A549 (cell line): Measurements from ENCODE around the gene PLCH1. TPM values are rescaled to one million over a fixed set of nuclear protein-coding genes. Genes with fewer than 3 reads are reported as not detected.

Experiments used
- ATAC-seq, 2 experiments: fragments of 200-7000 bp in 1 of 2; fragments of >200 bp in 1 of 2; cut with Nextera tagmentation in 1 of 2; cut with Tn5 transposase in 1 of 2; 3 replicates each; pipeline versions ENCODE4 v1.8.0 to v1.9.1; 2018 to 2020; ENCODE audit warnings: mild to moderate bottlenecking in 1 of 2, moderate library complexity in 1 of 2
- CTCF ChIA-PET: fragments of 300-600 bp; sonication (Branson Sonifier 250); formaldehyde crosslinking; extraction: SDS; loops from one replicate; lab custom pipeline; 2021; ENCODE audit warnings: antibody characterized with exemption, inconsistent platforms; lab: Yijun Ruan, JAX
- POLR2A ChIA-PET: fragments of 350-600 bp; formaldehyde crosslinking; extraction: SDS; loops from one replicate; lab custom pipeline; 2021; ENCODE audit warnings: antibody characterized with exemption, inconsistent platforms; lab: Yijun Ruan, JAX
- DNase-seq, 2 experiments: peaks; one replicate each; pipeline versions ENCODE4 v3.0.0 to v3.0.0-alpha.2; 2011 to 2016; ENCODE audit warnings: low read depth in 1 of 2, low spot score in 1 of 2
- FAIRE-seq: peaks from 2 replicates; lab custom pipeline; 2011; peaks lifted over from hg19 to GRCh38; lab: Jason Lieb, UNC
- H3K27ac ChIP-seq, 2 experiments: fragments of >200 bp; sonication (Bioruptor Twin); formaldehyde crosslinking; 3 replicates each; pipeline ENCODE4 v1.5.1; 2016 to 2017
- H3K4me1 ChIP-seq: fragments of >200 bp; sonication (Bioruptor Twin); formaldehyde crosslinking; 3 replicates; pipeline ENCODE4 v1.6.1; 2016
- H3K4me2 ChIP-seq: fragments of >200 bp; sonication (Bioruptor Twin); formaldehyde crosslinking; 3 replicates; pipeline ENCODE4 v1.6.1; 2016
- H3K4me3 ChIP-seq: fragments of >200 bp; sonication (Bioruptor Twin); formaldehyde crosslinking; 3 replicates; pipeline ENCODE4 v1.5.1; 2016
- H3K9me3 ChIP-seq: fragments of >200 bp; sonication (Bioruptor Twin); formaldehyde crosslinking; 3 replicates; pipeline ENCODE4 v1.6.1; 2016
- BHLHE40 ChIP-seq: IDR thresholded peaks from 2 replicates; pipeline ENCODE4 v1.6.1; 2012; ENCODE audit warnings: low read depth, low read length, inconsistent platforms
- CBX2 ChIP-seq: fragments of 200-600 bp; sonication (generic); IDR thresholded peaks from 2 replicates; pipeline ENCODE4 v1.6.1; 2016; ENCODE audit warnings: low read depth, mild to moderate bottlenecking, borderline replicate concordance
- CBX8 ChIP-seq: fragments of 200-600 bp; sonication (generic); IDR thresholded peaks from 2 replicates; pipeline ENCODE4 v1.6.1; 2016
- CTCF ChIP-seq: fragments of >200 bp; sonication (Bioruptor Twin); formaldehyde crosslinking; IDR thresholded peaks from 3 replicates; pipeline ENCODE4 v1.5.1; 2016
- EHMT2 ChIP-seq: fragments of 200-600 bp; sonication (generic); IDR thresholded peaks from 2 replicates; pipeline ENCODE4 v1.6.1; 2016; ENCODE audit warnings: antibody characterized with exemption, low read depth, mild to moderate bottlenecking, moderate library complexity
- EP300 ChIP-seq, 2 experiments: fragments of >200 bp; sonication (Bioruptor Twin); formaldehyde crosslinking; IDR thresholded peaks; 2 replicates in 1 of 2; 3 replicates in 1 of 2; pipeline ENCODE4 v1.6.1; 2016 to 2017
- ESRRA ChIP-seq: fragments of 150-350 bp; IDR thresholded peaks from 2 replicates; pipeline ENCODE4 v1.6.1; 2014; ENCODE audit warnings: mild to moderate bottlenecking, low read length, borderline replicate concordance
- FOSL2 ChIP-seq, 2 experiments: fragments of 450-650 bp in 1 of 2; fragments of >200 bp in 1 of 2; sonication (Bioruptor Twin) in 1 of 2; formaldehyde crosslinking; IDR thresholded peaks; 2 replicates each; pipeline versions ENCODE4 v1.5.0 to v1.6.1; 2016 to 2020; ENCODE audit warnings: mild to moderate bottlenecking in 1 of 2, moderate library complexity in 1 of 2
- FOXS1 ChIP-seq: fragments of 250-450 bp; sonication (Bioruptor Pico); IDR thresholded peaks from 2 replicates; pipeline ENCODE4 v1.5.0; 2020; ENCODE audit warnings: mild to moderate bottlenecking, moderate library complexity
- GATA3 ChIP-seq: IDR thresholded peaks from 2 replicates; pipeline ENCODE4 v1.6.1; 2012; ENCODE audit warnings: borderline replicate concordance
- HEYL ChIP-seq: fragments of 250-450 bp; sonication (Bioruptor Pico); IDR thresholded peaks from 2 replicates; pipeline ENCODE4 v1.8.0; 2021; ENCODE audit warnings: mild to moderate bottlenecking, moderate library complexity
- HOXA7 ChIP-seq: fragments of 250-450 bp; sonication (Bioruptor Pico); IDR thresholded peaks from 2 replicates; pipeline ENCODE4 v1.5.0; 2020; ENCODE audit warnings: mild to moderate bottlenecking, moderate library complexity
- HOXB13 ChIP-seq: fragments of 250-450 bp; sonication (Bioruptor Pico); IDR thresholded peaks from 2 replicates; pipeline ENCODE4 v1.5.0; 2020; ENCODE audit warnings: low read depth, mild to moderate bottlenecking, moderate library complexity
- HOXB5 ChIP-seq: fragments of 250-450 bp; sonication (Bioruptor Pico); IDR thresholded peaks from 2 replicates; pipeline ENCODE4 v1.5.0; 2020; ENCODE audit warnings: mild to moderate bottlenecking, moderate library complexity
- JUN ChIP-seq, 2 experiments: fragments of >200 bp; sonication (Bioruptor Twin); formaldehyde crosslinking; IDR thresholded peaks; 2 replicates in 1 of 2; 3 replicates in 1 of 2; pipeline ENCODE4 v1.6.1; 2016 to 2017
- JUNB ChIP-seq: fragments of >200 bp; sonication (Bioruptor Twin); formaldehyde crosslinking; IDR thresholded peaks from 2 replicates; pipeline ENCODE4 v1.6.1; 2016
- KDM1A ChIP-seq: fragments of 200-600 bp; sonication (generic); IDR thresholded peaks from 2 replicates; pipeline ENCODE4 v1.6.1; 2016; ENCODE audit warnings: low read depth, mild to moderate bottlenecking
- KDM5A ChIP-seq: fragments of 200-600 bp; sonication (generic); IDR thresholded peaks from 2 replicates; pipeline ENCODE4 v1.6.1; 2016; ENCODE audit warnings: antibody characterized with exemption, mild to moderate bottlenecking
- MAFK ChIP-seq: fragments of 450-650 bp; IDR thresholded peaks from 2 replicates; pipeline ENCODE4 v1.6.1; 2014; ENCODE audit not compliant: partially characterized antibody
- MAX ChIP-seq: IDR thresholded peaks from 2 replicates; pipeline ENCODE4 v1.6.1; 2012
- MAZ ChIP-seq: fragments of 150-350 bp; IDR thresholded peaks from 2 replicates; pipeline ENCODE4 v1.6.1; 2014; ENCODE audit warnings: antibody characterized with exemption, low read depth, low read length, borderline replicate concordance
- NFE2L2 ChIP-seq: fragments of 150-350 bp; conservative IDR thresholded peaks from 2 replicates; pipeline ENCODE4 v1.6.1; 2014; ENCODE audit warnings: low read length
- PHF8 ChIP-seq: fragments of 200-600 bp; sonication (generic); IDR thresholded peaks from 2 replicates; pipeline ENCODE4 v1.6.1; 2016; ENCODE audit warnings: low read depth, mild to moderate bottlenecking, antibody characterized with exemption, moderate library complexity, borderline replicate concordance
- POLR2AphosphoS2 ChIP-seq: conservative IDR thresholded peaks from 2 replicates; pipeline ENCODE4 v1.6.1; 2012; ENCODE audit warnings: low read length, improper control_type of control experiment, inconsistent platforms
- RAD21 ChIP-seq, 2 experiments: fragments of >200 bp in 1 of 2; sonication (Bioruptor Twin) in 1 of 2; formaldehyde crosslinking in 1 of 2; IDR thresholded peaks in 1 of 2; conservative IDR thresholded peaks in 1 of 2; 2 replicates in 1 of 2; 3 replicates in 1 of 2; pipeline ENCODE4 v1.6.1; 2012 to 2018; ENCODE audit warnings: inconsistent platforms in 1 of 2
- RCOR1 ChIP-seq: fragments of 150-350 bp; IDR thresholded peaks from 2 replicates; pipeline ENCODE4 v1.6.1; 2014; ENCODE audit warnings: antibody characterized with exemption, low read length, low read depth
- RFX5 ChIP-seq: fragments of 450-650 bp; IDR thresholded peaks from 2 replicates; pipeline ENCODE4 v1.7.1; 2014; ENCODE audit warnings: antibody characterized with exemption, mild to moderate bottlenecking, moderate library complexity
- RNF2 ChIP-seq: fragments of 200-600 bp; sonication (generic); IDR thresholded peaks from 2 replicates; pipeline ENCODE4 v1.6.1; 2016; ENCODE audit warnings: low read depth, mild to moderate bottlenecking, antibody characterized with exemption, moderate library complexity, borderline replicate concordance
- SMC3 ChIP-seq: fragments of >200 bp; sonication (Bioruptor Twin); formaldehyde crosslinking; IDR thresholded peaks from 3 replicates; pipeline ENCODE4 v1.6.1; 2018; ENCODE audit warnings: inconsistent platforms
- TFCP2L1 ChIP-seq: fragments of 250-450 bp; sonication (Bioruptor Pico); IDR thresholded peaks from 2 replicates; pipeline ENCODE4 v1.5.0; 2021; ENCODE audit warnings: mild to moderate bottlenecking
- USF2 ChIP-seq: fragments of 450-650 bp; IDR thresholded peaks from 2 replicates; pipeline ENCODE4 v1.6.1; 2014; ENCODE audit warnings: antibody characterized with exemption
- ZFP36 ChIP-seq: fragments of 450-650 bp; IDR thresholded peaks from 2 replicates; pipeline ENCODE4 v1.6.1; 2014; ENCODE audit warnings: borderline replicate concordance; ENCODE audit not compliant: partially characterized antibody
- WGBS: methylation state at CpG from one replicate; pipeline ENCODE4 v1.1.6; 2017; ENCODE audit errors: missing lambda C conversion rate; 5-methylcytosine and 5-hydroxymethylcytosine counted together
- polyA plus RNA-seq, 4 experiments: library from polyadenylated mRNA; depleted of rRNA in 3 of 4; stranded (reverse); fragments of >200 nt; fragmentation: RNase III in 1 of 4; extraction: RNeasy Plus Mini Kit Qiagen cat#74134 plus additional on column Dnase treatment in 1 of 4; gene quantifications; 2 replicates in 3 of 4; 3 replicates in 1 of 4; pipeline ENCODE4 v1.2.3, GENCODE V29; 2011 to 2017

Gene PLCH1
- polyA plus RNA-seq, 2 of the 4 experiments (the other 2 are of a cell fraction) = 2.1 to 11.1 TPM

- CTCF ChIA-PET = no interaction called here
- FAIRE-seq = peak; percentile 51
These were observed 302.8 kb downstream of the PLCH1 start for GRCh38 chr3:155442072-155442471.

GRCh38 chr3:155441506-155441905 lies 303.4 kb downstream of the PLCH1 start:
- H3K4me3 ChIP-seq = no peak overlapping the region
- WGBS = 93% methylated on average over 1 of the region's 1 CpG
- no peak overlapping the region for H3K27ac ChIP-seq
- H3K9me3 ChIP-seq = no peaks in the 10 kb centered on the region
- peaks cover 8% of the 10 kb centered on the region; the same call in 2 of the 3 replicates for H3K4me1 ChIP-seq
- FAIRE-seq = peak; percentile 13
- DNase-seq = no peak
- peak overlapping the region; percentile 21; the same call in 2 of the 3 replicates for H3K4me2 ChIP-seq
- ATAC-seq = no peak
- POLR2A ChIA-PET = no interaction called here
- TF ChIP-seq PHF8 (no peak), MAFK (no peak), ESRRA (no peak), RCOR1 (no peak), KDM5A (no peak), EHMT2 (no peak), KDM1A (no peak), HEYL (CRISPR knock-in tag) (no peak), POLR2AphosphoS2 (no peak), BHLHE40 (no peak), HOXB5 (CRISPR knock-in tag) (no peak), FOXS1 (CRISPR knock-in tag) (no peak), RAD21 (conservative IDR thresholded peaks at IDR 0.05 in 1 of 2, IDR thresholded peaks at IDR 0.05 in 1 of 2) (no peak), MAX (no peak), HOXB13 (CRISPR knock-in tag) (no peak), JUN (IDR thresholded peaks at IDR 0.05) (no peak), TFCP2L1 (CRISPR knock-in tag) (no peak), USF2 (no peak), SMC3 (no peak)
- CTCF ChIA-PET = interaction anchor here (1.7 kb wide), 1 partner anchor 261 kb away, joined by 5 read pairs; no protein-coding TSS in a partner anchor

More at GRCh38 chr3:155442072-155442471, 302.8 kb downstream of the PLCH1 start:
- H3K27ac ChIP-seq = no peak overlapping the region
- POLR2A ChIA-PET = no interaction called here
- no peak for TF ChIP-seq HOXA7
- TF ChIP-seq SMC3 = no peak
- TF ChIP-seq RFX5 = no peak
- no peak for TF ChIP-seq CBX8
- TF ChIP-seq JUNB = no peak
- TF ChIP-seq GATA3 = no peak
- TF ChIP-seq MAZ = no peak
- no peaks in the 10 kb centered on the region for H3K9me3 ChIP-seq
- ATAC-seq (no peak), DNase-seq (no peak)
- H3K4me3 ChIP-seq = no peak overlapping the region
- H3K4me1 ChIP-seq = peaks cover 8% of the 10 kb centered on the region; the same call in 2 of the 3 replicates
- 86% methylated on average over 5 of the region's 5 CpGs for WGBS
- no peak overlapping the region for H3K4me2 ChIP-seq

GRCh38 chr3:155441026-155441425 lies 303.8 kb downstream of the PLCH1 start:
- Histone ChIP-seq H3K4me3 (no peak overlapping the region), H3K9me3 (no peaks in the 10 kb centered on the region), H3K4me2 (peak overlapping the region; percentile 21; the same call in 1 of the 3 replicates), H3K4me1 (peaks cover 8% of the 10 kb centered on the region; the same call in 2 of the 3 replicates), H3K27ac (0 out of 6 replicates have a peak overlapping the region, but pooled peaks of 1 of the 2 experiments have one; percentile 24)
- DNase-seq (no peak), ATAC-seq (no peak), FAIRE-seq (no peak)
- ChIA-PET POLR2A (no interaction called here), CTCF (interaction anchor here (0.6 to 1.7 kb wide), 4 partner anchors 107 to 921 kb away, joined by 3 to 5 read pairs (median 4); no protein-coding TSS in a partner anchor)
- 53% methylated on average over 2 of the region's 2 CpGs for WGBS
- TF ChIP-seq CTCF = no peak
- TF ChIP-seq HOXB13 (CRISPR knock-in tag) = no peak
- TF ChIP-seq ZFP36 = no peak
- TF ChIP-seq MAZ = no peak
- TF ChIP-seq HOXB5 (CRISPR knock-in tag) = no peak
- no peak for TF ChIP-seq JUNB
- TF ChIP-seq MAX = no peak
- TF ChIP-seq EP300 (IDR thresholded peaks at IDR 0.05) = no peak
- TF ChIP-seq CBX2 = no peak
- TF ChIP-seq NFE2L2 = no peak
- no peak for TF ChIP-seq GATA3
- no peak for TF ChIP-seq KDM1A
- no peak for TF ChIP-seq RNF2
- no peak for TF ChIP-seq FOSL2 (IDR thresholded peaks at IDR 0.05)
- TF ChIP-seq FOSL2 (CRISPR knock-in tag; IDR thresholded peaks at IDR 0.05) = no peak
